ENCODE results near the gene STEEP1. TPM values are rescaled to one million over a fixed set of nuclear protein-coding genes. Genes with fewer than 3 reads are reported as not detected.
A peak's percentile ranks its signal among the peaks of the same experiment; 100 is the strongest.

The STEEP1 gene
- total RNA-seq, 1 experiment from 2014 or later: 39.2 TPM

DNA sequence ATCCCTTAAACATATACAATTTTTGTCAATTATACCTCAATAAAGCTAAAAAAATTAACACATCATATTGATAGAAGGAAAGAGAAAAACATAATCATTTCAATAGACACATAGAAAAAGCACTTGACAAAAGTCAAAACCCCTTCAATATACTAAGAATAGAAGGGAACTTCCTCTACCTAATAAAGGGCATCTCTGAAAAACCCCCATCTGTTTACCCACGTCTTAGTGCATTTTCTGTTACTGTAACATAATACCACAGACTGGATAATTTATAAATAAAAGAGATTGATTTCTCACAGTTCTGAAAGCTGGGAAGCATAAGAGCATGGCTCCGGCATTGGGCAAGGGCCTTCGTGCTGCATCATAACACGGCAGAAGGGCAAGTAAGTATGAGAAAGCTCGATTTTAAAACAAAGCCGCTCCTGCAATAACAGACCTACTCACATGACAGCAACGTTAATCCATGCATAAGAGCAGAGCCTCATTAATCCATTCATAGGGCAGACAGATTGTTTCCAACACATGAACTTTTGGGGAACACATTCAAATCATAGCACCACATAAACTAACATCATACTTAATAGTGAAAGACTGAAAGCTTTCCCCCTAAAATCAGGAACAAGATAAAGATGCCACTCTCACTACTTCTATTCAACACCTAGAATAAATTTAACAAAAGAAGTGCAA lies 15.7 kb downstream of the STEEP1 start:
- no peak for DNase-seq (ENCODE audit: low spot score)
- no peak for TF ChIP-seq EZH2 (IDR thresholded peaks at IDR 0.05; ENCODE audit: borderline replicate concordance, low read depth, low read length, poor library complexity, severe bottlenecking)
- no peak overlapping the region for H3K4me3 ChIP-seq (ENCODE audit: low read depth, low read length, poor library complexity, severe bottlenecking)
- intact Hi-C loops (cut with micrococcal nuclease; ENCODE audit: unreplicated experiment): no loop called here
- no peaks in the 10 kb centered on the region for H3K27me3 ChIP-seq (replicated peaks; ENCODE audit: insufficient read depth, low read depth, low read length, poor library complexity)
- CTCF ChIA-PET: no interaction called here
- H3K4me1 ChIP-seq (ENCODE audit: insufficient read depth, low read length, poor library complexity, severe bottlenecking): no peaks in the 10 kb centered on the region
- POLR2A ChIA-PET (ENCODE audit: low non-redundant PET): no interaction called here
- no peaks in the 10 kb centered on the region for H3K36me3 ChIP-seq (ENCODE audit: insufficient read depth, low read length, poor library complexity, severe bottlenecking)
- BruUV-seq (replicated peaks): no TSS peak
- no peaks in the 10 kb centered on the region for H3K9me3 ChIP-seq (ENCODE audit: low read depth, low read length, poor library complexity, severe bottlenecking)
- H3K27ac ChIP-seq (ENCODE audit: low read depth, low read length, poor library complexity, severe bottlenecking): no peak overlapping the region

DNA sequence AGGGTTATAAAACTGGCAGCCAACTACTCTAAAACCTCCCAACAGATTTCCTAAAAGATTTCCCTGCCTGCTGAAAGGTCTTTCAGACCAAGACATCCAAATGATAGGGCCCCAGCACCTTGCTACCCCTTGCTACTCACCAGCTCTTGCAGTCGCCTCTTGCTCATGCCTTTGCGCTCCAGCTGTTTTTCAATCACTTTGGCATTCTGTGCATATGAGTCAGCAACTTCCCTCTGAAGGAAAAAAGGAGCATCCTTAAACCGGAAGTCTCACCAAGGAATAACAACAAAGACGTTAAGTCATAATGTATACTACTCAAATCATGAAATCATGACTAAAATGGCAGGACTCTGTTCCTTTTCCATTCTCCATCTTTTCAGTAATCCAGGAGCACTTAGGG lies 24.0 kb downstream of the STEEP1 start:
- no peak overlapping the region for H3K4me3 ChIP-seq (ENCODE audit: low read depth, low read length, poor library complexity, severe bottlenecking)
- ChIA-PET CTCF (no interaction called here), POLR2A (ENCODE audit: low non-redundant PET) (interaction anchor here (0.6 kb wide), 1 partner anchor 24 kb away, joined by 3 read pairs; no protein-coding TSS in a partner anchor)
- no TSS peak for BruUV-seq (replicated peaks)
- no peak for TF ChIP-seq CTCF (conservative IDR thresholded peaks at IDR 0.05; ENCODE audit: low read depth, low read length)
- TF ChIP-seq EZH2 (IDR thresholded peaks at IDR 0.05; ENCODE audit: borderline replicate concordance, low read depth, low read length, poor library complexity, severe bottlenecking): no peak
- H3K9me3 ChIP-seq (ENCODE audit: low read depth, low read length, poor library complexity, severe bottlenecking): no peaks in the 10 kb centered on the region
- no peak overlapping the region for H3K27ac ChIP-seq (ENCODE audit: low read depth, low read length, poor library complexity, severe bottlenecking)
- no peaks in the 10 kb centered on the region for H3K27me3 ChIP-seq (replicated peaks; ENCODE audit: insufficient read depth, low read depth, low read length, poor library complexity)
- H3K4me1 ChIP-seq (ENCODE audit: insufficient read depth, low read length, poor library complexity, severe bottlenecking): no peaks in the 10 kb centered on the region
- peak; percentile 67 for DNase-seq (ENCODE audit: low spot score)
- intact Hi-C loops (cut with micrococcal nuclease; ENCODE audit: unreplicated experiment): no loop called here
- no peaks in the 10 kb centered on the region for H3K36me3 ChIP-seq (ENCODE audit: insufficient read depth, low read length, poor library complexity, severe bottlenecking)

- peak; percentile 10 for DNase-seq (ENCODE audit: low spot score)
- Histone ChIP-seq H3K4me1 (ENCODE audit: insufficient read depth, low read length, poor library complexity, severe bottlenecking) (no peaks in the 10 kb centered on the region), H3K27ac (ENCODE audit: low read depth, low read length, poor library complexity, severe bottlenecking) (no peak overlapping the region), H3K27me3 (replicated peaks; ENCODE audit: insufficient read depth, low read depth, low read length, poor library complexity) (no peaks in the 10 kb centered on the region), H3K4me3 (ENCODE audit: low read depth, low read length, poor library complexity, severe bottlenecking) (no peak overlapping the region), H3K36me3 (ENCODE audit: insufficient read depth, low read length, poor library complexity, severe bottlenecking) (no peaks in the 10 kb centered on the region), H3K9me3 (ENCODE audit: low read depth, low read length, poor library complexity, severe bottlenecking) (no peaks in the 10 kb centered on the region)
- ChIA-PET POLR2A (ENCODE audit: low non-redundant PET) (no interaction called here), CTCF (no interaction called here)
- intact Hi-C loops (cut with micrococcal nuclease; ENCODE audit: unreplicated experiment): no loop called here
- TF ChIP-seq CTCF (conservative IDR thresholded peaks at IDR 0.05; ENCODE audit: low read depth, low read length) (peak; percentile 45; the same call in 1 of the 2 replicates), EZH2 (IDR thresholded peaks at IDR 0.05; ENCODE audit: borderline replicate concordance, low read depth, low read length, poor library complexity, severe bottlenecking) (no peak)
- BruUV-seq (replicated peaks): no TSS peak
Observed at GRCh38 chrX:119539872-119540271, 25.3 kb downstream of the STEEP1 start.

DNA sequence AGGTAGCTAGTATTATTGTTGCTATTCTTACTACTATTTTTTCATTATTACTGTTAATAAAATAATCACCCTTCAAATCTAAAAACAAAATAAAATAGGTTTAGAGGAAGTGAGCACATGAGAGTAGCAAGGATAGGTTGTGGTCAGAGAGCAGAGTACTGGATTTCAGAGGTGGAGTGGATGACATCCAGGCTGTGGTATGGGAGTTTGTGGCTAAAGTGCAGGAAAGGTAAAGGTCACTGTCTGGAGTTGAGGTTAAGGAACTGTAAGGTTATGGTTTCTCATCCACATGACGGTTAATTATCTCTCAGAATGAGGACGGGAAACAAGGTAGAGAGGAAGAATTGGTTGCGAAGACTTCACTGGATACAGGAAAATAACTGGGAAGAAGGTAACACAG lies 27.7 kb downstream of the STEEP1 start:
- POLR2A ChIA-PET (ENCODE audit: low non-redundant PET): no interaction called here

More for the DNA sequence above, 27.7 kb downstream of the STEEP1 start:
- DNase-seq (ENCODE audit: low spot score): no peak
- no TSS peak for BruUV-seq (replicated peaks)
- intact Hi-C loops (cut with micrococcal nuclease; ENCODE audit: unreplicated experiment): no loop called here
- no peaks in the 10 kb centered on the region for H3K4me1 ChIP-seq (ENCODE audit: insufficient read depth, low read length, poor library complexity, severe bottlenecking)
- H3K27me3 ChIP-seq (replicated peaks; ENCODE audit: insufficient read depth, low read depth, low read length, poor library complexity): no peaks in the 10 kb centered on the region
- no peaks in the 10 kb centered on the region for H3K9me3 ChIP-seq (ENCODE audit: low read depth, low read length, poor library complexity, severe bottlenecking)
- H3K27ac ChIP-seq (ENCODE audit: low read depth, low read length, poor library complexity, severe bottlenecking): peak overlapping the region; percentile 65
- no peaks in the 10 kb centered on the region for H3K36me3 ChIP-seq (ENCODE audit: insufficient read depth, low read length, poor library complexity, severe bottlenecking)
- no peak overlapping the region for H3K4me3 ChIP-seq (ENCODE audit: low read depth, low read length, poor library complexity, severe bottlenecking)
- TF ChIP-seq CTCF (conservative IDR thresholded peaks at IDR 0.05; ENCODE audit: low read depth, low read length) (no peak), EZH2 (IDR thresholded peaks at IDR 0.05; ENCODE audit: borderline replicate concordance, low read depth, low read length, poor library complexity, severe bottlenecking) (no peak)
- CTCF ChIA-PET: no interaction called here
